Peyer's patch (tissue), 4 donors: ENCODE results near the gene FSTL3.
"Not testable (repeated sequence)": the region's sequence is repeated elsewhere in the genome, so short reads cannot be mapped to it uniquely, and the experiment has no call there.

Experiments
- CTCF ChIP-seq, 6 experiments: fragments of 450-650 bp in 4 of 6; fragments of 200-600 bp in 2 of 6; sonication (generic) in 1 of 6; IDR thresholded peaks; one replicate each; pipeline ENCODE4 v1.5.1; 2017 to 2019; ENCODE audit warnings: antibody characterized with exemption in 6 of 6, mild to moderate bottlenecking in 3 of 6, moderate library complexity in 1 of 6
- POLR2A ChIP-seq, 2 donors: fragments of 450-650 bp; IDR thresholded peaks; one replicate each; pipeline ENCODE4 v1.5.1; 2017; ENCODE audit warnings: antibody characterized with exemption in 2 of 2, mild to moderate bottlenecking in 2 of 2, moderate library complexity in 2 of 2

GRCh38 chr19:626566-626965, 49.6 kb upstream of the FSTL3 start:
- TF ChIP-seq CTCF, POLR2A (IDR thresholded peaks at IDR 0.05): not testable (repeated sequence)
